Fibroblast of skin of right quadriceps (primary cell): Measurements from ENCODE around the gene KRT40.
A peak's percentile ranks its signal among the peaks of the same experiment; 100 is the strongest.

Experiments used
- DNase-seq: peaks from one replicate; pipeline ENCODE4 v3.0.0-alpha.2; 2013

Gene KRT40

GRCh38 chr17:40995116-40995515 lies 11.0 kb upstream of the KRT40 start:
- no peak for DNase-seq

GRCh38 chr17:40993839-40994238 lies 9.7 kb upstream of the KRT40 start, which contains the start of gene KRTAP3-3:
Gene KRTAP3-3, minus strand, starts transcription at chr17:40994164. Its CDS starts 67 bp downstream, at chr17:40994097.
- DNase-seq, result no peak

GRCh38 chr17:40993084-40993483 lies 9.0 kb upstream of the KRT40 start:
- DNase-seq, result no peak

GRCh38 chr17:40992666-40993065 lies 8.5 kb upstream of the KRT40 start:
- DNase-seq, result no peak

DNA sequence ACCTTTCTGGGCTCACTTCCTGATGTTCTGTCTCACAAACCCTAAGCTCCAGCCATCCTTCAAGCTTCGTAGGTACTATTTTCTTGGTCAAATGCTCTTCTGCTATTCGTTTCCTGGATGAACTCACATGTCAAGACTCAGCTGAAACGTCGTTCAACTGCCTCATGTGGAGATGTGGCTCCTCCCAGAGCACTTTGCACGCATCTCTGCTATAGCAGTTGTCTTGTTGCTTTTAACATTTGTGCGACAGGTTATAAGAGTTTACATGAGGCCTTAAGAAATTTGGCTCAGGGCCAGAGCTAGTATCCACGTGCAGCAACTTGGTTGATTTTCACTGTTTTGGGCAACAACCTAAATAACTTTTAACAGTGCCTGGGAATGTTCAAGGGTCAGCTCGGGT lies 2.8 kb upstream of the KRT40 start:
- DNase-seq, result no peak

DNA sequence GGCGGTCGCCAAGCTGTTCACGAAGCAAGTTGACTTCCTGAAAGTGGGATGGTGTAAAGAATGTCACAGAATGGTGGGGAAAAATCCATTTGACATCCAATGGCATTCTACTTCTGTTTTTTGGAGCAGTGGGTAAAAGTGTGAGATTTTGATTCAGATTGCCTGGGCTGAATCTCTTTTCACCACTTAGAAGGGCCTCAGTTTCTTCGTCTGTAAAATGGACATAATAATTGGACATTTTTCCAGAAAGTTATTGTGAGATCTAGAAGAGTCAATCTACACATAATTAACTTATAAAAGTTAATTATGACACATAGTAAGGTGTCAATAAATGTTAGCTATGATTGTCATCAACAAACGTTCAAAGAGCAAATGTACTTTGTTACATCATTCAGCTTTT lies 3.0 kb downstream of the KRT40 start:
- DNase-seq, result no peak

DNA sequence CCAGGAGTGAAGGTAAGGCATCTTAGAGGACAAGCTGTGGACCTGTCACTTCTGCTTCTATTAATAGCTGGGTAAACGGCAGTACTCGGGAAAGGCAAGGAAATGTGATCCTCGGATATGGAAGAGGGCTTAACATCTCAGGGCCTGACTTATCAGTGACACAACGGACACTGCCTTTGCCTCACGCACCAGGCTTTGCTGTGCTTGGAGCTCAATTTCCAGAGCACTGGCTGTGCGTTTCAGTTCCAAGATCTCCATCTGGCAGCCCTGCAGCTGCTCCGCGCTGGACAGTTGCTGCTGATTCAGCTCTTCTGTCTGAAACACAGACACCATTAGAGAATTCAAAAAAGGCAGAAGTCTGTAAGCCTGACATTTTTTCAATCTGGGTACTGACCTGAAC lies 3.5 kb downstream of the KRT40 start:
- DNase-seq, result peak; percentile 40

DNA sequence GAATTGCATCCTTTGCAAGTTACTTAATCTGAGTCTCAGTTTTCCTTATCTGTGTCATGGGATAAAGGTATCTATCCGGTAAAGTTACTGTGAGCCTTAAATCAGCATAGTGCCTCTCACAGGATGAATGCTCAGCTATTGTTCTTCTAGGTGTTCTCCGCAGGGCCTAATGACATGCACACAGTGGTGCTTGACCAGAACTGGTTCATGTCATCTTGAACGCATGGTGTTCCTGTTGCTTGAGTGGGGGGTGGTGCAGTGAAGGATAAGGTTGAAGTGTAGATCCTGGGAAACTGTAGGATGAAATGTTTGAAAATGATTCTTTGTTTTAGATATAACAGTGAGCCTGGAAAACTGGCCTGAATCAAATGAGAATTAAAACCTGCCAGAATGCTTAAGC lies 4.0 kb downstream of the KRT40 start:
- DNase-seq, result no peak

GRCh38 chr17:40978575-40979151 lies 5.5 kb downstream of the KRT40 start:
- DNase-seq, result no peak

- no peak for DNase-seq
Observed at GRCh38 chr17:40975516-40975915, 8.6 kb downstream of the KRT40 start.

GRCh38 chr17:40974366-40974765 lies 9.8 kb downstream of the KRT40 start:
- DNase-seq, result no peak

DNA sequence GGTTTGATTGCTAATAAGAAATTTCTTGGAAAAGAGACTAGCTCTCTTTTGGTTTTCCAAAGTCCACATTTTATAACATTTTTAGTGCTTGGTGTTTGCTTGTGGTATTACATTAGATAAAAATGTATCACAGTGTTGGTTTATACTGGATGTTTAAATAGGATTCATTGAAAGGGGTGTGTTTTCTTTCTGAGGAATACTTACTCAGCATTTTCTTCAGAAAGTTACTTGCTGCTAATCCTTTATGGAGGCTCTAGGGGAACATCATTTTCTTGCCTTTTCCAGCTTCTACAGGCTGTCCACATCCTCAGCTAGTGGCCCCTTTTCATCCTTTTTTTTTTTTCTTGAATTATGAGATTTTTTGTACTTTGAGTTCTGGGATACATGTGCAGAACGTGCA lies 16.5 kb downstream of the KRT40 start:
- DNase-seq, result no peak

DNA sequence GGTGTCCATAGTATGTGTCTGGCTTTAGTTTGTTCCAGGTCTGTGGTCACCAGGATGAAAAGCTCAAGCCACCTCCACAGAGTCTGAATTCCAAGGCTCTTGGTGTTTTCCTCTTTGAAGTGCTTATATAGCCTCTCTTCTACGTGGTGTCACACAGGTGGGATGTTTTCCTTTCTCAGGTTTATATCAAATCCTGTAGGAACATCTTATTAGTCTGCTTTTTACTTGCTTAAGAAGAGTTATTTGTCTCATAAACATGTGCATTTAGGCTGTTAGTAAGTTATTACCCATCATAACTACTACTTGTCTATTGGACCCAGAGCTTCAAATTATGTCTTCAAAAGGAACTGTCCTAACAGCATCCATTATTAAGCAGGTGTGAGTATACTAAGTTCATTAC lies 17.3 kb downstream of the KRT40 start, which contains the start of gene KRT39:
Gene KRT39 (minus strand): TSS at position 101 of the 400 bp plus-strand sequence. CDS start 92 bp downstream, at position 9.
- no peak for DNase-seq

GRCh38 chr17:40963838-40964237 lies 20.3 kb downstream of the KRT40 start:
- DNase-seq, result no peak

GRCh38 chr17:40962059-40962561 lies 22.0 kb downstream of the KRT40 start:
- DNase-seq, result no peak

GRCh38 chr17:40961591-40961990 lies 22.5 kb downstream of the KRT40 start:
- no peak for DNase-seq

- DNase-seq, result no peak
Observed at GRCh38 chr17:40960144-40960543, 24.0 kb downstream of the KRT40 start.

DNA sequence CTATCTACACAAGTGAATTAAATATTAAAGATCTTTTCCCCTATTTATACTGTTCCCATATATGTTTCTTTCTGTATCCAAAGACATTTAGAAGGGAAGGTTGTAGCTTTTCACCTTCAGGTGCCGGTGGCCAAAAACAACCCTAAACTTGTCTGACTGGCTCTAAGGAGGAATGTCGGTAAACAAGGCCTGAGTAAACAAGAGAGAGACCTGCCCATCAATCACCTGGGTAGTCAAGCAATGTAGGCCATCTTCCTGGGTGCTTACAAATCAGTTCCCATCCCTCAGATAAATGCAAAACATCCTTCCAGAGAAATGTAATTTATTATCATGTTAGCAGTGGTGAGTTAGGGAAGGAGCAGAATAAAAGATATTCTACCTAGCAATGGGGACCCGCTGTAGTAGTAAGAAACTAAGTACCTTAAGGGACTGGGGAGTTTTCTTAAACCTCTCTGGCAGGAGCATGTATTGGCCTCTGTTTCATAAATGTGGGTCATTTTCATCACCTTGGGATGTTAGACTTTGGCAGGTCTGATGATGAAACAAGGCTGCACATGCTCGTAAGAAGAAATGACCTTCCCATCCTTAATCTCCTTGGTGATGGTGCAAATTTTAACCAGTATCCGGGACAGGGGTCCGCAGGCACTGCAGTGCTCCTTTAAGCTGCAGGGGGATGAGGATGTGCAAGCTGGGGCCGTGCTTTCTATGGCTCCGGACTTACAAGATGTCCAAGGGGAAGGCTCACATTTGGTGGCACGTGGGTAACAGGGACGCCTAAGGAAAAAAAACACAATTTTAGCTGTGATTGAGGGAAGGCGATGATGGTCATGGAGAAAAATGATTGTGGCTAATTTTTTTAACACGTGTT lies 25.8 kb downstream of the KRT40 start:
- no peak for DNase-seq

GRCh38 chr17:40956401-40957254 lies 27.5 kb downstream of the KRT40 start:
- DNase-seq, result peak; percentile 98

DNA sequence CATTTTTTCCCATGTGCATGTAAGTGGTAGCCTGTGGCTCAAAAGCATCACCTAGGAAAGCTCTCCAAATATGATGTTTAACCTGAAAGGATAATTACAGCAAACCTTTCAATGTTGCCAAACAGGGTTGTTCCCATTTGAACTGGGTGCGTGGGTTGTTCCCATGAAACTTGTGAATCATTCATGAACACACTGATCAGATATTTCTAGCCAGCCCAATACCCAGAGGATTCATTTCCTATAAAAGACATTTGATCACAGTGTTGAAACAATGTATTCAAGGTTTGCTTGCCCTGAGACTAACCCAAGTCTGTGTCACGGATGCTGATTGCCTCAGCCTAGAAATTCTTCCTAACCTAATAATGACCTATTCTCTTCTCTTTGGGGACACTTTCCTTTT lies 30.2 kb downstream of the KRT40 start:
- DNase-seq, result peak; percentile 88

DNA sequence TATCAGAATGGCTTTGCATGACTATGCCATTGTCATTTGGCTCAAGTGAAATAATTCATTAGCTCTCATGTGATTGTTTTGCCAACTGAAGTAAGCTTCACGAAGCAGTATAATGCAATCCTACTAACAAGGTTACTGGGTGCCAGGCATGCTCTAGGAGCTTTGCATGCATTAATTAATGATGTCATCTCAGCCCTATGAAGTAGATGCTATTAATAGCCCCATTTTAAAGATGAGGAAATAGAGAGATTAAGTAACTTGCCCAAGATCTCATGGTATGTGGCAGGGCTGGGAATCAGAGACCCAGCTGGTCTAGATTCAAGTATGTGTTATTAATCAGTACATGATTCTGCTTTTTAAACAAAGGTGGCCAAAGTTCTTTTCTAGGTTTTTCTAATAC lies 31.5 kb downstream of the KRT40 start:
- peak; percentile 92 for DNase-seq

DNA sequence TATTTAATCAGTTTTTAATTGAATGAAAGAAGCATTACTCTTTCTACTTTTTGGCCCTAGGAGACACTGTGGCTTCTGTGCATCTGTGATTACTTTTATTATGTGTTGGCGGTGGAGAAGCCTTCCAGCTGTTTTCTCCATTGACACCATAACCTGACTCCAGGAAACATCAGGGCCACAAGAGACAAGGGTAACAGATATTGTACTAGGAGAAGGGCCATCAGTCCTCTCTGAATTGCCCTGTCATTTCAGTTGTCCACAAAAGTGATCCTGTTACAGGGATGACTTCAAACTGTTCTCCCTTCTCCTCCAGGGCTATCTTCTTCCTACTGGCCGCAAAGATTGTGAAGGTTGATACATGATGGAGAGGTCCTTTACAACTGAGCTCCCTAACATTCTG lies 32.0 kb downstream of the KRT40 start:
- no peak for DNase-seq

DNA sequence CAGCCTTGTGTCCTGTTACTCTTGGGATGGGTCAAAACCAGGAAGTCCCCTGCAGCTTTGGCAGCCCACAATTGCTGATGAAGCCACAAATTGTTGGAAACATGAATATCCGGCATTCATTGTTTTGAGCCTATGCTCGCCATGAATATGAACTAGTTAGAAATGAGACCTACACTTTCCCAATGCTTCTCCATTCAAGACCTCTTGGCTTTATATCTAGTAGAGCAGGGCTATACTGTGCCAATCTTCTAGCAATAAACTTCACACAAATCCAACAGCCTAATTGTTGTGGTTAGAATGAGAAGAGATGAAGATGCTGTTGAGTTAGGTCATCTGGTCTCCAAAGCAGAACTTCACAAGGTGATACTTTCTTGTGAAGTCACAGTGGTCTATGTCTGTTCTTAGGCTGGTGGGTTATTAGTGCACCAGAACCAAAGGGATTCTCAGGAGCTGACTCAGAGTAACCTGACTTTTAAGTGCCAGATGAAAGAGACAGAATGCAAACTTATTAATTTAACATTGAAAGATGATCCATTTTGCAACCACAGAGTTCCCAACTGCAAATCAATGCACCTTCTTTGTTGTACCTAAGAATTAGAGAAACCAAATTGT lies 33.0 kb downstream of the KRT40 start:
- DNase-seq, result no peak
